ENCODE results near the gene FFAR4.

GRCh38 chr10:93550606-93551005 is 15.9 kb upstream of the FFAR4 start:
- TF ChIP-seq CTBP1 (IDR thresholded peaks at IDR 0.05; ENCODE audit: borderline replicate concordance), result no peak
- no peak for TF ChIP-seq ELF4 (IDR thresholded peaks at IDR 0.05)
- TF ChIP-seq SUZ12 (IDR thresholded peaks at IDR 0.05), result no peak
- TF ChIP-seq FOXA1 (IDR thresholded peaks at IDR 0.05), result no peak
- no peak for TF ChIP-seq SP1 (IDR thresholded peaks at IDR 0.05)
- TF ChIP-seq BHLHE40 (IDR thresholded peaks at IDR 0.05; ENCODE audit: borderline replicate concordance), result no peak
- no peak for TF ChIP-seq FOXK2 (IDR thresholded peaks at IDR 0.05)
- no peak for TF ChIP-seq TARDBP (IDR thresholded peaks at IDR 0.05)
- no peak for TF ChIP-seq FOXM1 (IDR thresholded peaks at IDR 0.05; ENCODE audit: borderline replicate concordance)
